Measurements from ENCODE around the gene HS1BP3. TPM values are rescaled to one million over a fixed set of nuclear protein-coding genes. Genes with fewer than 3 reads are reported as not detected.

Gene HS1BP3
- total RNA-seq, 1 experiment from 2014 or later: 5.7 TPM

GRCh38 chr2:20572221-20572620 lies 78.7 kb downstream of the HS1BP3 start:
- DNase-seq (ENCODE audit: low spot score): no peak

- no peak for DNase-seq (ENCODE audit: low spot score)
These were observed 79.2 kb downstream of the HS1BP3 start for GRCh38 chr2:20571644-20572215.

- DNase-seq (ENCODE audit: low spot score): no peak
These were observed 79.7 kb downstream of the HS1BP3 start for GRCh38 chr2:20571231-20571630.

GRCh38 chr2:20570249-20570648 lies 80.6 kb downstream of the HS1BP3 start:
- no peak for DNase-seq (ENCODE audit: low spot score)

- no peak for DNase-seq (ENCODE audit: low spot score)
These were observed 81.3 kb downstream of the HS1BP3 start for GRCh38 chr2:20569464-20570223.

- DNase-seq (ENCODE audit: low spot score): no peak
These were observed 82.1 kb downstream of the HS1BP3 start for GRCh38 chr2:20568501-20569463.

GRCh38 chr2:20567926-20568179 lies 83.0 kb downstream of the HS1BP3 start:
- no peak for DNase-seq (ENCODE audit: low spot score)

Other genes starting within 250 kb of the HS1BP3 start
- 11.7 and 12.6 TPM in 2 replicates for gene RHOB, start 204.0 kb downstream of the HS1BP3 start, total RNA-seq (2014; rRNA removed; shearing (Covaris generic))
- 0.02 and 0.04 TPM in 2 replicates for gene GDF7, start 16.0 kb upstream of the HS1BP3 start, total RNA-seq (2014; rRNA removed; shearing (Covaris generic))
- 17.9 and 21.5 TPM in 2 replicates for gene LDAH, start 172.0 kb upstream of the HS1BP3 start, total RNA-seq (2014; rRNA removed; shearing (Covaris generic))

Measured in H4 (cell line).